Astrocyte (in vitro differentiated cells and primary cell): ENCODE data around the gene HSPBAP1. TPM values are rescaled to one million over a fixed set of nuclear protein-coding genes. Genes with fewer than 3 reads are reported as not detected.

ENCODE experiments used
- DNase-seq: peaks from one replicate; pipeline ENCODE4 v3.0.0-alpha.2; 2010; ENCODE audit warnings: low read depth
- FAIRE-seq: peaks from 2 replicates; lab custom pipeline; 2011; peaks lifted over from hg19 to GRCh38; lab: Jason Lieb, UNC
- H2AFZ ChIP-seq: 2 replicates; pipeline ENCODE4 v1.6.0; 2012; ENCODE audit warnings: low read depth, low read length, inconsistent platforms
- H3K27ac ChIP-seq: 2 replicates; pipeline ENCODE4 v1.5.1; 2011; ENCODE audit warnings: low read depth, low read length, inconsistent platforms
- H3K27me3 ChIP-seq: 2 replicates; pipeline ENCODE4 v1.6.0; 2011; ENCODE audit warnings: low read length, inconsistent platforms; ENCODE audit not compliant: insufficient read depth
- H3K36me3 ChIP-seq: 2 replicates; pipeline ENCODE4 v1.5.1; 2011; ENCODE audit warnings: low read length, inconsistent platforms; ENCODE audit not compliant: insufficient read depth
- H3K4me1 ChIP-seq: 2 replicates; pipeline ENCODE4 v1.5.1; 2011; ENCODE audit warnings: low read length, inconsistent platforms; ENCODE audit not compliant: insufficient read depth
- H3K4me2 ChIP-seq: 2 replicates; pipeline ENCODE4 v1.6.0; 2012; ENCODE audit warnings: low read length, inconsistent platforms
- H3K4me3 ChIP-seq: 2 replicates; pipeline ENCODE4 v1.5.1; 2011; ENCODE audit warnings: low read depth, mild to moderate bottlenecking, low read length, inconsistent platforms; ENCODE audit not compliant: insufficient read depth
- H3K79me2 ChIP-seq: 2 replicates; pipeline ENCODE4 v1.6.0; 2012; ENCODE audit warnings: mild to moderate bottlenecking, low read length, inconsistent platforms; ENCODE audit not compliant: insufficient read depth
- H3K9ac ChIP-seq: 2 replicates; pipeline ENCODE4 v1.6.0; 2012; ENCODE audit warnings: mild to moderate bottlenecking, low read length, inconsistent platforms
- H3K9me3 ChIP-seq: 2 replicates; pipeline ENCODE4 v1.5.1; 2012; ENCODE audit warnings: low read depth, mild to moderate bottlenecking, low read length, inconsistent platforms; ENCODE audit not compliant: insufficient read depth
- H4K20me1 ChIP-seq: 2 replicates; pipeline ENCODE4 v1.6.0; 2012; ENCODE audit warnings: low read length, inconsistent platforms; ENCODE audit not compliant: insufficient read depth
- H3K27ac Mint-ChIP-seq: one replicate; pipeline ENCODE4 v1.8.0; 2021; ENCODE audit warnings: mild to moderate bottlenecking, mixed read lengths; ENCODE audit not compliant: unreplicated experiment
- H3K27me3 Mint-ChIP-seq: one replicate; pipeline ENCODE4 v1.8.0; 2021; ENCODE audit warnings: low read depth, mixed read lengths; ENCODE audit not compliant: unreplicated experiment
- H3K36me3 Mint-ChIP-seq: one replicate; pipeline ENCODE4 v1.8.0; 2021; ENCODE audit warnings: low read depth, mixed read lengths; ENCODE audit not compliant: unreplicated experiment
- H3K4me1 Mint-ChIP-seq: one replicate; pipeline ENCODE4 v1.8.0; 2021; ENCODE audit warnings: low read depth, mixed read lengths; ENCODE audit not compliant: unreplicated experiment
- H3K4me3 Mint-ChIP-seq: one replicate; pipeline ENCODE4 v1.8.0; 2021; ENCODE audit warnings: mild to moderate bottlenecking, moderate library complexity, mixed read lengths; ENCODE audit not compliant: unreplicated experiment
- H3K9me3 Mint-ChIP-seq: one replicate; pipeline ENCODE4 v1.8.0; 2021; ENCODE audit warnings: mild to moderate bottlenecking, mixed read lengths; ENCODE audit not compliant: unreplicated experiment
- EZH2 ChIP-seq: IDR thresholded peaks from 2 replicates; pipeline ENCODE4 v1.6.1; 2012; ENCODE audit warnings: mild to moderate bottlenecking, low read length, inconsistent platforms; ENCODE audit not compliant: insufficient read depth
- total RNA-seq: library from RNA; stranded (reverse); gene quantifications from 2 replicates; pipeline ENCODE4 v1.2.1, GENCODE V29; 2021
- TF ChIP-seq, protein P1 (sequence below): IDR thresholded peaks from 2 replicates; pipeline ENCODE4 v1.5.1; 2011; ENCODE audit warnings: low read depth, mild to moderate bottlenecking, inconsistent platforms, low read length, moderate library complexity; ENCODE audit not compliant: insufficient read depth

The HSPBAP1 gene
- total RNA-seq, 1 donor from 2014 or later, result 4.3 TPM

- Histone ChIP-seq H3K27ac (no peak overlapping the region), H3K79me2 (no peaks in the 10 kb centered on the region), H2AFZ (no peak overlapping the region), H4K20me1 (no peaks in the 10 kb centered on the region), H3K36me3 (no peaks in the 10 kb centered on the region), H3K27me3 (no peaks in the 10 kb centered on the region), H3K9ac (no peak overlapping the region), H3K4me1 (no peaks in the 10 kb centered on the region), H3K4me3 (no peak overlapping the region), H3K4me2 (no peak overlapping the region), H3K9me3 (no peaks in the 10 kb centered on the region)
- no peak for TF ChIP-seq EZH2
- TF ChIP-seq, protein P1, sequence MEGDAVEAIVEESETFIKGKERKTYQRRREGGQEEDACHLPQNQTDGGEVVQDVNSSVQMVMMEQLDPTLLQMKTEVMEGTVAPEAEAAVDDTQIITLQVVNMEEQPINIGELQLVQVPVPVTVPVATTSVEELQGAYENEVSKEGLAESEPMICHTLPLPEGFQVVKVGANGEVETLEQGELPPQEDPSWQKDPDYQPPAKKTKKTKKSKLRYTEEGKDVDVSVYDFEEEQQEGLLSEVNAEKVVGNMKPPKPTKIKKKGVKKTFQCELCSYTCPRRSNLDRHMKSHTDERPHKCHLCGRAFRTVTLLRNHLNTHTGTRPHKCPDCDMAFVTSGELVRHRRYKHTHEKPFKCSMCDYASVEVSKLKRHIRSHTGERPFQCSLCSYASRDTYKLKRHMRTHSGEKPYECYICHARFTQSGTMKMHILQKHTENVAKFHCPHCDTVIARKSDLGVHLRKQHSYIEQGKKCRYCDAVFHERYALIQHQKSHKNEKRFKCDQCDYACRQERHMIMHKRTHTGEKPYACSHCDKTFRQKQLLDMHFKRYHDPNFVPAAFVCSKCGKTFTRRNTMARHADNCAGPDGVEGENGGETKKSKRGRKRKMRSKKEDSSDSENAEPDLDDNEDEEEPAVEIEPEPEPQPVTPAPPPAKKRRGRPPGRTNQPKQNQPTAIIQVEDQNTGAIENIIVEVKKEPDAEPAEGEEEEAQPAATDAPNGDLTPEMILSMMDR, result no peak
- FAIRE-seq (no peak), DNase-seq (peak; percentile 61)
- no peak overlapping the region for H3K4me3 Mint-ChIP-seq
- H3K36me3 Mint-ChIP-seq, result peaks cover 3% of the 10 kb centered on the region
- H3K27ac Mint-ChIP-seq, result peak overlapping the region; percentile 16
- H3K27me3 Mint-ChIP-seq, result no peaks in the 10 kb centered on the region
- H3K4me1 Mint-ChIP-seq, result peaks cover 7% of the 10 kb centered on the region
- no peaks in the 10 kb centered on the region for H3K9me3 Mint-ChIP-seq
These were observed 19.1 kb downstream of the HSPBAP1 start for GRCh38 chr3:122774564-122774963.

DNA sequence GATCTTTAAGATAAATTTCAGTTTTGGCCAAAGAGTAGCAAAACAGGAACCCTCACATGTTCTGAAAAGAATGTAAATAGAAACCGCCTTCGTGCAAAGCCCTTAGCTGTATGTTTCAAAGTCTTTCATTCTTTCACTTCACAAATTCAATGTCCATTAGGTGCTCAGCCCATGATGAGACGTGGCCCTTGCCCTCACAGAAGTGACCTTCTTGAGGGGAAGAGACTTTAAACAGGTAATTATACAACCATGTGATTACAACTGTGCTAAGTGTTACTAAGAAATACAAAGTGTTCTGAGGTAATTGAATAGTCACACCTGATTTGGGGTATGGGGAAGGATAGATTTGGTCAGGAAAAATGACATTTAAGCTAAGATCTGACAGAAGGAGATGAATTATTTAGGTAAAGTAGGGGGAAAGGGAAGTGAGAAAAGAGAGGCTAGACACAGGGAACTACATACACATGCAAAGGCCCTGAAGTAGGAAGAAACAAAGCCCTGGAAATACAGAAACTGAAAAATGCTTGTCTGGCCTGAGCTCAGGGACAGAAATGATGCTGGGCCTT is 19.6 kb downstream of the HSPBAP1 start:
- Histone ChIP-seq H3K4me2 (no peak overlapping the region), H3K9me3 (no peaks in the 10 kb centered on the region), H3K79me2 (no peaks in the 10 kb centered on the region), H3K36me3 (no peaks in the 10 kb centered on the region), H3K9ac (no peak overlapping the region), H3K27ac (no peak overlapping the region), H2AFZ (no peak overlapping the region), H4K20me1 (no peaks in the 10 kb centered on the region), H3K4me3 (no peak overlapping the region), H3K4me1 (no peaks in the 10 kb centered on the region), H3K27me3 (no peaks in the 10 kb centered on the region)
- H3K27ac Mint-ChIP-seq, result peak overlapping the region; percentile 13
- H3K4me1 Mint-ChIP-seq, result peaks cover 7% of the 10 kb centered on the region
- no peaks in the 10 kb centered on the region for H3K9me3 Mint-ChIP-seq
- no peak overlapping the region for H3K4me3 Mint-ChIP-seq
- FAIRE-seq (no peak), DNase-seq (no peak)
- H3K36me3 Mint-ChIP-seq, result peaks cover 3% of the 10 kb centered on the region
- no peaks in the 10 kb centered on the region for H3K27me3 Mint-ChIP-seq
- TF ChIP-seq, protein P1, result no peak
- TF ChIP-seq EZH2, result no peak

- no peak for FAIRE-seq
- H4K20me1 ChIP-seq, result no peaks in the 10 kb centered on the region
- no peaks in the 10 kb centered on the region for H3K27me3 Mint-ChIP-seq
These were observed 20.8 kb downstream of the HSPBAP1 start for GRCh38 chr3:122772827-122773226.

More at GRCh38 chr3:122772827-122773226, 20.8 kb downstream of the HSPBAP1 start:
- Mint-ChIP-seq H3K36me3 (peaks cover 3% of the 10 kb centered on the region), H3K9me3 (no peaks in the 10 kb centered on the region), H3K4me1 (peaks cover 11% of the 10 kb centered on the region), H3K4me3 (no peak overlapping the region), H3K27ac (no peak overlapping the region)
- Histone ChIP-seq H2AFZ (no peak overlapping the region), H3K36me3 (no peaks in the 10 kb centered on the region), H3K4me1 (no peaks in the 10 kb centered on the region), H3K27ac (no peak overlapping the region), H3K4me3 (no peak overlapping the region), H3K9me3 (no peaks in the 10 kb centered on the region), H3K79me2 (no peaks in the 10 kb centered on the region), H3K4me2 (no peak overlapping the region), H3K27me3 (no peaks in the 10 kb centered on the region), H3K9ac (no peak overlapping the region)
- DNase-seq, result no peak
- TF ChIP-seq EZH2, result no peak
- TF ChIP-seq, protein P1, result no peak
